ENCODE data around the gene MACROD2. TPM values are rescaled to one million over a fixed set of nuclear protein-coding genes. Genes with fewer than 3 reads are reported as not detected.

The MACROD2 gene
- total RNA-seq, 1 experiment from 2014 or later: 1.6 TPM

DNA sequence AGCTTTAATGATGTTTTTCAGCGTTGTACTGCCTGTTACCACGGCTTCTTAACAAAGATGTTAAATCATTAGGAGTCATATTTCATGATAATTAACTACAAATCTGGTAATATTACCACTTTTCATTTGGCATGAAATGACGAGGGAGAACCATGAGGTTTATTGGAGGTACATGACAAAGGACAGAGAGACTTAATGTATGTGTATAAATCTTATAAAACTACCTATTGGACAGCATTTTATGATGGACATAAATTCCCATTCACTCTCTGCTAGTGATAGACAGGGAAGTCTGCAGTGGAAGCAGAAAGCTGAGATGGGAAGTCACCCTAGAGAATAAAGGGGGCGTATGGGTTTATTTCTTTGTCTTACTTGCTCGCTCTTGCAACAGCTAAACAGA lies 1292.0 kb downstream of the MACROD2 start:
- H2AFZ ChIP-seq (ENCODE audit: low read length): no peak overlapping the region
- no peak overlapping the region for H3K4me2 ChIP-seq (ENCODE audit: insufficient read depth, insufficient read length, low read length)
- H4K5ac ChIP-seq (ENCODE audit: insufficient read length, low read depth, low read length): no peak overlapping the region
- H3K56ac ChIP-seq (ENCODE audit: insufficient read length, low read depth, low read length): no peak overlapping the region
- no peaks in the 10 kb centered on the region for H3K79me1 ChIP-seq (ENCODE audit: insufficient read depth, low read depth, low read length, poor library complexity, severe bottlenecking)
- Mint-ChIP-seq H3K4me1 (peaks cover 7 to 10% of the 10 kb centered on the region in 2 experiments), H3K27me3 (ENCODE audit: low read depth) (no peaks in the 10 kb centered on the region), H3K4me3 (no peak overlapping the region), H3K36me3 (ENCODE audit: insufficient read depth in 1 of 3, low read depth in 3 of 3) (peaks cover 0 to 5% (median 2%) of the 10 kb centered on the region in 3 experiments; a peak in 4 of 7 replicates), H3K9me3 (peaks cover 3 to 6% of the 10 kb centered on the region in 2 experiments), H3K27ac (no peak overlapping the region)
- H4K8ac ChIP-seq (replicated peaks; ENCODE audit: insufficient read length, low read depth, low read length): no peak overlapping the region
- no peak overlapping the region for H2AK5ac ChIP-seq (ENCODE audit: insufficient read length, low read length)
- H3K9me3 ChIP-seq (ENCODE audit: control insufficient read depth, low read depth, low read length): no peaks in the 10 kb centered on the region
- no peak overlapping the region for H3K14ac ChIP-seq (ENCODE audit: insufficient read depth, low read length)
- no peaks in the 10 kb centered on the region for H3K23me2 ChIP-seq (ENCODE audit: insufficient read length, low read depth, low read length, poor library complexity, severe bottlenecking)
- H4K20me1 ChIP-seq (ENCODE audit: control insufficient read depth, insufficient read depth, insufficient read length): no peaks in the 10 kb centered on the region
- H4K91ac ChIP-seq (ENCODE audit: insufficient read length, low read depth, low read length): no peak overlapping the region
- no peaks in the 10 kb centered on the region for H3K27me3 ChIP-seq (ENCODE audit: insufficient read depth, low read length)
- no peak overlapping the region for H2BK20ac ChIP-seq (ENCODE audit: low read depth, low read length, poor library complexity, severe bottlenecking)
- no peak for TF ChIP-seq CTCF (conservative IDR thresholded peaks at IDR 0.05)
- no peak overlapping the region for H3K4ac ChIP-seq (ENCODE audit: low read depth, low read length)
- no peak overlapping the region for H2BK120ac ChIP-seq (ENCODE audit: low read depth, low read length, poor library complexity, severe bottlenecking)
- no peak for DNase-seq
- H3K27ac ChIP-seq (ENCODE audit: insufficient read length, low read depth, low read length): no peak overlapping the region
- no peak overlapping the region for H3T11ph ChIP-seq (ENCODE audit: low read length)
- no peak overlapping the region for H3K18ac ChIP-seq (ENCODE audit: insufficient read length, low read depth, low read length)
- H3K4me1 ChIP-seq (ENCODE audit: insufficient read depth, low read length): no peaks in the 10 kb centered on the region
- H2BK12ac ChIP-seq (ENCODE audit: insufficient read length, low read depth, low read length): no peak overlapping the region
- no CpG with 5 or more reads among the region's 5 CpGs for WGBS (ENCODE audit: extremely low coverage, insufficient read length, low lambda C conversion rate)
- H3K9ac ChIP-seq (ENCODE audit: extremely low read depth, insufficient read length, low read length): no peak overlapping the region
- no peak overlapping the region for H2BK5ac ChIP-seq (ENCODE audit: insufficient read length, low read length)
- no peak overlapping the region for H3K23ac ChIP-seq (ENCODE audit: insufficient read length, low read depth, low read length)
- no peak overlapping the region for H2BK15ac ChIP-seq (ENCODE audit: low read depth, low read length)
- no peaks in the 10 kb centered on the region for H3K79me2 ChIP-seq (ENCODE audit: insufficient read depth, low read length)

Measured in H9 (cell line).